ENCODE results near the gene ENGASE. TPM values are rescaled to one million over a fixed set of nuclear protein-coding genes. Genes with fewer than 3 reads are reported as not detected.

ENGASE gene
- total and polyA plus RNA-seq, 2 of the 8 experiments (the other 6 are each of a cell fraction or from before 2014, with no cell fraction given): 9.3 to 36.1 TPM

- Histone ChIP-seq H3K9ac (replicated peaks in 1 of 4; ENCODE audit: extremely low read depth in 1 of 4, low read depth in 3 of 4, low read length in 3 of 4) (no peak overlapping the region), H3K79me1 (ENCODE audit: low read depth, low read length) (no peaks in the 10 kb centered on the region), H4K8ac (ENCODE audit: extremely low read depth, insufficient read depth, low read length) (no peak overlapping the region; the same call in 1 of the 2 replicates), H3K18ac (ENCODE audit: extremely low read depth, low read length) (no peak overlapping the region), H4K5ac (ENCODE audit: insufficient read length, low read depth, low read length) (no peak overlapping the region), H3K23ac (ENCODE audit: insufficient read length) (no peak overlapping the region), H3K27ac (ENCODE audit: low read depth, low read length) (no peak overlapping the region), H3K4me3 (ENCODE audit: extremely low read depth in 1 of 4, insufficient read depth in 2 of 4, low read depth in 3 of 4, low read length in 4 of 4) (no peak overlapping the region), H4K91ac (replicated peaks; ENCODE audit: insufficient read length, low read length) (no peak overlapping the region), H2BK20ac (ENCODE audit: low read length) (no peak overlapping the region), H3K4ac (replicated peaks; ENCODE audit: insufficient read length, low read depth, low read length) (no peak overlapping the region), H3K9me3 (ENCODE audit: insufficient read depth in 2 of 2, low read depth in 1 of 2, low read length in 1 of 2) (no peaks in the 10 kb centered on the region), H2BK120ac (replicated peaks; ENCODE audit: low read depth, low read length) (no peak overlapping the region), H3K4me1 (replicated peaks in 1 of 4; ENCODE audit: control insufficient read depth in 3 of 4, insufficient read depth in 4 of 4, low read length in 3 of 4) (peaks cover 0 to 16% (median 5%) of the 10 kb centered on the region in 4 experiments; a peak in 5 of 7 replicates), H2AK5ac (ENCODE audit: low read depth, low read length) (no peak overlapping the region), H3K27me3 (replicated peaks in 1 of 4; ENCODE audit: control insufficient read depth in 3 of 4, extremely low read depth in 1 of 4, insufficient read depth in 3 of 4, low read length in 3 of 4) (no peaks in the 10 kb centered on the region), H3K14ac (ENCODE audit: insufficient read length) (no peak overlapping the region), H3K23me2 (ENCODE audit: low read depth, low read length) (no peaks in the 10 kb centered on the region), H3K56ac (replicated peaks; ENCODE audit: insufficient read length, low read depth, low read length) (no peak overlapping the region), H4K20me1 (replicated peaks in 1 of 2; ENCODE audit: control insufficient read depth in 1 of 2, insufficient read depth in 2 of 2, low read length in 2 of 2) (no peaks in the 10 kb centered on the region), H3K79me2 (ENCODE audit: control insufficient read depth in 1 of 2, insufficient read depth in 2 of 2, low read length in 2 of 2) (no peaks in the 10 kb centered on the region), H2AFZ (ENCODE audit: low read length) (no peak overlapping the region), H2BK15ac (ENCODE audit: low read length) (no peak overlapping the region), H2BK12ac (ENCODE audit: low read depth, low read length) (no peak overlapping the region), H3K4me2 (ENCODE audit: insufficient read depth in 1 of 2, low read depth in 2 of 2, low read length in 2 of 2) (no peak overlapping the region), H2BK5ac (ENCODE audit: low read depth, low read length) (no peak overlapping the region), H3K36me3 (ENCODE audit: control insufficient read depth in 2 of 4, insufficient read depth in 4 of 4, low read length in 3 of 4) (no peaks in the 10 kb centered on the region; a peak in 2 of 8 replicates)
- CTCF ChIA-PET (ENCODE audit: partially characterized antibody): interaction anchor here (0.6 to 4.7 kb wide), 9 partner anchors 8 to 305 kb away, joined by 3 to 30 read pairs (median 6); no protein-coding TSS in a partner anchor
- POLR2A ChIA-PET (ENCODE audit: partially characterized antibody): no interaction called here
- DNase-seq (ENCODE audit: low read depth in 1 of 2, low spot score in 2 of 2): no peak
- 96% methylated on average over 11 of the region's 15 CpGs; no CpG with 5 or more reads in 1 of the 2 experiments for WGBS, 2 experiments (ENCODE audit: extremely low coverage in 1 of 2, insufficient coverage in 1 of 2, insufficient read length in 1 of 2, insufficient replicate concordance in 2 of 2, low coverage in 1 of 2, low lambda C conversion rate in 2 of 2, missing lambda C conversion rate in 1 of 2)
- no peak for FAIRE-seq
- TF ChIP-seq E2F6 (IDR thresholded peaks at IDR 0.05) (no peak), ATF3 (IDR thresholded peaks at IDR 0.05; ENCODE audit: insufficient read depth, low read depth, low read length) (no peak), NANOG (IDR thresholded peaks at IDR 0.05; ENCODE audit: insufficient read depth, low read depth, low read length, poor library complexity, severe bottlenecking) (no peak), USF2 (IDR thresholded peaks at IDR 0.05; ENCODE audit: low read length) (no peak), KDM1A (IDR thresholded peaks at IDR 0.05; ENCODE audit: borderline replicate concordance, low read length) (no peak), BACH1 (IDR thresholded peaks at IDR 0.05; ENCODE audit: low read length) (no peak), HDAC2 (IDR thresholded peaks at IDR 0.05; ENCODE audit: borderline replicate concordance in 1 of 2, low read depth in 2 of 2, low read length in 2 of 2) (no peak), SRF (IDR thresholded peaks at IDR 0.05; ENCODE audit: low read depth, low read length) (no peak), EZH2 (IDR thresholded peaks at IDR 0.05; ENCODE audit: low read depth, low read length, severe bottlenecking) (no peak)
Observed at GRCh38 chr17:79095345-79096055, 20.9 kb downstream of the ENGASE start.
